GM12872 (cell line): Measurements from ENCODE around the gene PODN.

Source experiments
- CTCF ChIP-seq: IDR thresholded peaks from 3 replicates; pipeline ENCODE4 v1.5.1; 2011; ENCODE audit warnings: low read depth, mild to moderate bottlenecking, low read length, moderate library complexity; ENCODE audit not compliant: insufficient read depth

PODN gene

DNA sequence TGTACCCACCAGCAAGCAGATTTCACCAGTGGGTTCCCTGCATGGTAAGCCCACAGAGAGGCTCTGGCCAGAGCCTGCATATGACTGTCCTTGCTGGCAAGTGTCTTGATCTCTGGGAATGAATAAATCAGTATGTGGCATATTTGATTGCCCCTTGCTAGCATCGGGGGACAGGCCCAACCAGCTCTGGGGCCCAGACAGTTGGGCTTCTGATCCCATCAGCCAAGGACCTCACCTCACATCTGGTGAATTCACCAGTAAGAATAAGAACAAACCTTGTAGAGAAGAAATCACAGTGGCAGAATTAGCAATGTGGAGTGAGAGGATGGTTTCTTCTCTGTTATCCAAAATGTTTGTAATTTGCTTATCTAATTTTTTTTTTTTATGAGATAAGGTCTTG lies 64.5 kb downstream of the PODN start:
- no peak for TF ChIP-seq CTCF

- no peak for TF ChIP-seq CTCF
Measured at GRCh38 chr1:53127546-53127945, 65.5 kb downstream of the PODN start.

DNA sequence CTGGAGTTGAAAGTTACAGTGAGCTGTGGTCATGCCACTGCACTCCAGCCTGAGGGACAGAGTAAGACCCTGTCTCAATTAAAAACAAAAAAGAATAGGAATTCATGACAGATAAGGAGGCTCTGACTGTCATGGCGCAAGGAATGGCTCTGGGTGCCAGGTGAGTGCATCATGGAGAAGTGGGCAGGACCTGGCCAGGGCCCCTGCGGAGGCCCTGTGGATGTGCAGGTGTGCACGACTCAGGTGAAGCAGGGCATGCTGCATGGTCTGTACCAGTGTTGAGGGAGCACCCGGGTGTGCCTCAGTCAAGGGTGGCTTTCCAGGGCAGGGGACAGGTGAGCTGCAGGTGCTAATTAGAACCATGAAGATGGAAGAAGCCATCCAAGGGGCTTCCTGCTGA lies 66.4 kb downstream of the PODN start:
- TF ChIP-seq CTCF, result no peak

- no peak for TF ChIP-seq CTCF
Measured at GRCh38 chr1:53129891-53130597, 68.0 kb downstream of the PODN start.

- TF ChIP-seq CTCF, result no peak
Measured at GRCh38 chr1:53130598-53130877, 68.5 kb downstream of the PODN start.

GRCh38 chr1:53130878-53131589 lies 69.0 kb downstream of the PODN start:
- no peak for TF ChIP-seq CTCF

- TF ChIP-seq CTCF, result no peak
Measured at GRCh38 chr1:53131590-53131938, 69.6 kb downstream of the PODN start.

- TF ChIP-seq CTCF, result no peak
Measured at GRCh38 chr1:53132176-53132575, 70.2 kb downstream of the PODN start.
